Nephron (organoid): ENCODE measurements around the gene XRCC6.

Experiments used
- H3K27ac Mint-ChIP-seq, 3 experiments: 2 replicates each; pipeline ENCODE4 v1.8.0; 2020; ENCODE audit warnings: mixed read lengths in 3 of 3, mild to moderate bottlenecking in 2 of 3, moderate library complexity in 1 of 3
- H3K27me3 Mint-ChIP-seq: 2 replicates; pipeline ENCODE4 v1.8.0; 2021; ENCODE audit warnings: low read depth, mild to moderate bottlenecking, moderate library complexity, mixed read lengths
- H3K36me3 Mint-ChIP-seq: 2 replicates; pipeline ENCODE4 v1.8.0; 2020; ENCODE audit warnings: low read depth, mixed read lengths
- H3K4me1 Mint-ChIP-seq: 2 replicates; pipeline ENCODE4 v1.8.0; 2020; ENCODE audit warnings: mixed read lengths
- H3K4me3 Mint-ChIP-seq, 3 experiments: 2 replicates each; pipeline ENCODE4 v1.8.0; 2020; ENCODE audit warnings: mild to moderate bottlenecking in 3 of 3, mixed read lengths in 3 of 3, moderate library complexity in 2 of 3
- H3K9me3 Mint-ChIP-seq: 2 replicates; pipeline ENCODE4 v1.8.0; 2020; ENCODE audit warnings: mixed read lengths
- CTCF ChIP-seq, 3 experiments: fragments of 200-600 bp; sonication (generic); IDR thresholded peaks; one replicate each; pipeline ENCODE4 v1.5.0; 2021; ENCODE audit warnings: antibody characterized with exemption in 3 of 3; ENCODE audit not compliant: unreplicated experiment in 3 of 3

Gene XRCC6

GRCh38 chr22:41697126-41697775 lies 76.2 kb downstream of the XRCC6 start:
- Mint-ChIP-seq H3K4me3 (peak overlapping the region; percentile 49 to 57 (median 50)), H3K9me3 (no peaks in the 10 kb centered on the region), H3K27ac (peak overlapping the region; percentile 48 to 66 (median 64)), H3K4me1 (peaks cover 8% of the 10 kb centered on the region), H3K36me3 (no peaks in the 10 kb centered on the region), H3K27me3 (no peaks in the 10 kb centered on the region)
- peak; percentile 98 to 99 (median 99) for TF ChIP-seq CTCF (IDR thresholded peaks at IDR 0.05; ENCODE audit: unreplicated experiment in 3 of 3)

GRCh38 chr22:41699264-41700107 lies 78.4 kb downstream of the XRCC6 start, which contains the start of gene MEI1:
Gene MEI1 (plus strand): TSS chr22:41699503. CDS start chr22:41699539, 36 bp downstream.
- no peak for TF ChIP-seq CTCF (IDR thresholded peaks at IDR 0.05; ENCODE audit: unreplicated experiment in 3 of 3)
- Mint-ChIP-seq H3K4me1 (peaks cover 8% of the 10 kb centered on the region), H3K27me3 (no peaks in the 10 kb centered on the region), H3K9me3 (no peaks in the 10 kb centered on the region), H3K27ac (no peak within 1 kb of the TSS), H3K36me3 (no peaks in the 10 kb centered on the region), H3K4me3 (no peak within 1 kb of the TSS)

GRCh38 chr22:41700108-41700364 lies 78.9 kb downstream of the XRCC6 start:
- no peaks in the 10 kb centered on the region for H3K9me3 Mint-ChIP-seq
- no peaks in the 10 kb centered on the region for H3K36me3 Mint-ChIP-seq
- no peaks in the 10 kb centered on the region for H3K27me3 Mint-ChIP-seq
- no peak for TF ChIP-seq CTCF (IDR thresholded peaks at IDR 0.05; ENCODE audit: unreplicated experiment in 3 of 3)
- no peak overlapping the region for H3K27ac Mint-ChIP-seq
- H3K4me3 Mint-ChIP-seq = no peak overlapping the region
- peaks cover 8% of the 10 kb centered on the region for H3K4me1 Mint-ChIP-seq

- H3K4me3 Mint-ChIP-seq = no peak overlapping the region
- no peak for TF ChIP-seq CTCF (IDR thresholded peaks at IDR 0.05; ENCODE audit: unreplicated experiment in 3 of 3)
- H3K27me3 Mint-ChIP-seq = peaks cover 10% of the 10 kb centered on the region
- H3K4me1 Mint-ChIP-seq = no peaks in the 10 kb centered on the region
- no peaks in the 10 kb centered on the region for H3K9me3 Mint-ChIP-seq
- no peaks in the 10 kb centered on the region for H3K36me3 Mint-ChIP-seq
- no peak overlapping the region for H3K27ac Mint-ChIP-seq
Measured at GRCh38 chr22:41702763-41703162, 81.7 kb downstream of the XRCC6 start.

- H3K27ac Mint-ChIP-seq = no peak overlapping the region
- no peaks in the 10 kb centered on the region for H3K9me3 Mint-ChIP-seq
- H3K4me3 Mint-ChIP-seq = no peak overlapping the region
- no peaks in the 10 kb centered on the region for H3K36me3 Mint-ChIP-seq
- H3K4me1 Mint-ChIP-seq = no peaks in the 10 kb centered on the region
- no peak for TF ChIP-seq CTCF (IDR thresholded peaks at IDR 0.05; ENCODE audit: unreplicated experiment in 3 of 3)
- H3K27me3 Mint-ChIP-seq = peaks cover 14% of the 10 kb centered on the region
Measured at GRCh38 chr22:41709341-41709740, 88.2 kb downstream of the XRCC6 start.
